Cerebellar nuclear complex (tissue), 1 donor: ENCODE data around the gene RASIP1.

Experiments
- DNase-seq, 2 experiments: peaks; one replicate each; lab custom pipeline; 2025; lab: John Stamatoyannopoulos, UW

Gene RASIP1

GRCh38 chr19:48674921-48675824 is 65.2 kb downstream of the RASIP1 start:
- DNase-seq, result peak; percentile 54 to 88

- no peak for DNase-seq
Measured at GRCh38 chr19:48674216-48674809, 66.1 kb downstream of the RASIP1 start.

- DNase-seq, result no peak
Measured at GRCh38 chr19:48673436-48674100, 66.8 kb downstream of the RASIP1 start.

GRCh38 chr19:48672994-48673393 is 67.4 kb downstream of the RASIP1 start, which contains the start of gene NTN5:
Gene NTN5 (minus strand): TSS chr19:48673017. CDS start chr19:48670986, 2,031 bp downstream.
- no peak for DNase-seq

GRCh38 chr19:48671446-48671995 is 68.9 kb downstream of the RASIP1 start:
- no peak for DNase-seq

GRCh38 chr19:48670699-48671445 is 69.5 kb downstream of the RASIP1 start:
- DNase-seq, result no peak
